ENCODE measurements around the gene NEK10.

DNA sequence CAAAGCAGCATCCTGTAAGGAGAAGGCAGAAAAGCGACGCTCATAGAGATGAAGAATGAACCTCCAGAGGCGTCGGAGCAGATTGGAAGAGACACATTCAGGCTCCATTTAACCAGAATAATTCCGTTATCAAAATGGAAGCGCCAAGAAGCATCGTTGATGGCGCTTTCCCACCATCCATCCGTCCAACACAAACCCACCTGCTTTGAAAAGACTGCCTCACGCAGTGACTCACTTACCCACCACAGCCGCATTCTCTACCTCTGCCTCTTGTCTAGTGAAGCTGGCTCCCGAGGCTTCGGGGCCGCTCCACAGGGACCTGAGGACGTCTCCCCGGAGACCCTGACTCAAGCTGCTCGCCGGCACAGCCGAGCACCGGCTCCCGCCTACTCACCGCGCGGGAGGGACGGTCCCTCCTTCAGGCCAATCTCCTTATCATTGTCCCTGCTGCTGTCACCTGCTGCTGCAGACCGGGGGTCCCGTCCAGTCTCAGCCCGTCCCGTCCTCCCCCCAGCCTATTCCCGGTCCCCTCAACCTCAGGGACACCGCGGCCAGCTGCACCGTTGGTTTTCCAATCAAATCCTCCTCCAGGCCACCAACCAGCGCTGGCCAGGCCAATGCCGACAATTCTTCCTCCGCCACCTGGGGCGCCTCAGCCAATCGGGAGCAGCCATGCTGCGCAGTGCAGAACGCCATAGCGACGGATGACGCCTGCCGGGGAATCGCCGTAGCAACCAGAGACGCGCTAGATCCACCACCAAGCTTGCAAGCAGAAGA is at the start of gene NEK10:
- TF ChIP-seq, protein P1, sequence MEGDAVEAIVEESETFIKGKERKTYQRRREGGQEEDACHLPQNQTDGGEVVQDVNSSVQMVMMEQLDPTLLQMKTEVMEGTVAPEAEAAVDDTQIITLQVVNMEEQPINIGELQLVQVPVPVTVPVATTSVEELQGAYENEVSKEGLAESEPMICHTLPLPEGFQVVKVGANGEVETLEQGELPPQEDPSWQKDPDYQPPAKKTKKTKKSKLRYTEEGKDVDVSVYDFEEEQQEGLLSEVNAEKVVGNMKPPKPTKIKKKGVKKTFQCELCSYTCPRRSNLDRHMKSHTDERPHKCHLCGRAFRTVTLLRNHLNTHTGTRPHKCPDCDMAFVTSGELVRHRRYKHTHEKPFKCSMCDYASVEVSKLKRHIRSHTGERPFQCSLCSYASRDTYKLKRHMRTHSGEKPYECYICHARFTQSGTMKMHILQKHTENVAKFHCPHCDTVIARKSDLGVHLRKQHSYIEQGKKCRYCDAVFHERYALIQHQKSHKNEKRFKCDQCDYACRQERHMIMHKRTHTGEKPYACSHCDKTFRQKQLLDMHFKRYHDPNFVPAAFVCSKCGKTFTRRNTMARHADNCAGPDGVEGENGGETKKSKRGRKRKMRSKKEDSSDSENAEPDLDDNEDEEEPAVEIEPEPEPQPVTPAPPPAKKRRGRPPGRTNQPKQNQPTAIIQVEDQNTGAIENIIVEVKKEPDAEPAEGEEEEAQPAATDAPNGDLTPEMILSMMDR (IDR thresholded peaks at IDR 0.05), result peak in 1 of 6 experiments; percentile 12
- no peak for TF ChIP-seq POLR2A (IDR thresholded peaks at IDR 0.05)

Measured in thyroid gland (tissue), 4 donors.